ENCODE data around the gene FNBP1.

- TF ChIP-seq EZH2phosphoT487 (IDR thresholded peaks at IDR 0.05; ENCODE audit: insufficient read depth, low read depth): no peak
- no peak for TF ChIP-seq EZH2 (IDR thresholded peaks at IDR 0.05; ENCODE audit: insufficient read depth, poor library complexity, severe bottlenecking)
Measured at GRCh38 chr9:130054820-130055219, 11.8 kb upstream of the FNBP1 start.

All from GM23248 (cell line).